HepG2 (cell line): ENCODE measurements around the gene PMEL. TPM values are rescaled to one million over a fixed set of nuclear protein-coding genes. Genes with fewer than 3 reads are reported as not detected.

Experiments
- ARNT ChIP-seq: fragments of 450-650 bp; IDR thresholded peaks from 2 replicates; pipeline ENCODE4 v1.6.1; 2017
- ARNTL ChIP-seq: sonication (generic); formaldehyde crosslinking; IDR thresholded peaks from 2 replicates; pipeline ENCODE4 v1.4.0; 2020; ENCODE audit warnings: mild to moderate bottlenecking, missing genetic modification reagents
- CEBPG ChIP-seq: IDR thresholded peaks from 2 replicates; pipeline ENCODE4 v1.6.1; 2016
- EHMT2 ChIP-seq: fragments of 200-600 bp; sonication (generic); IDR thresholded peaks from 2 replicates; pipeline ENCODE4 v1.7.0; 2017; ENCODE audit warnings: antibody characterized with exemption, low read depth, low read length, borderline replicate concordance
- MED8 ChIP-seq: sonication (generic); formaldehyde crosslinking; IDR thresholded peaks from 2 replicates; pipeline ENCODE4 v1.8.1; 2023; ENCODE audit warnings: mild to moderate bottlenecking, missing genetic modification reagents; ENCODE audit not compliant: insufficient replicate concordance
- SAFB2 ChIP-seq: sonication (generic); formaldehyde crosslinking; IDR thresholded peaks from 2 replicates; pipeline ENCODE4 v1.5.1; 2020; ENCODE audit warnings: missing genetic modification reagents, low read depth, mild to moderate bottlenecking, borderline replicate concordance
- YEATS2 ChIP-seq: sonication (generic); formaldehyde crosslinking; IDR thresholded peaks from 2 replicates; pipeline ENCODE4 v1.4.0; 2020; ENCODE audit warnings: missing genetic modification reagents, borderline replicate concordance
- ZNF121 ChIP-seq: sonication (generic); formaldehyde crosslinking; IDR thresholded peaks from 2 replicates; pipeline ENCODE4 v1.5.0; 2020; ENCODE audit warnings: mild to moderate bottlenecking, missing genetic modification reagents
- ZNF207 ChIP-seq: fragments of 450-650 bp; IDR thresholded peaks from 2 replicates; pipeline ENCODE4 v1.6.1; 2016; ENCODE audit warnings: antibody characterized with exemption, borderline replicate concordance
- ZNF292 ChIP-seq: sonication (generic); formaldehyde crosslinking; IDR thresholded peaks from 2 replicates; pipeline ENCODE4 v1.8.1; 2022; ENCODE audit warnings: mild to moderate bottlenecking, low read depth, missing genetic modification reagents, borderline replicate concordance
- ZNF335 ChIP-seq: sonication (generic); formaldehyde crosslinking; IDR thresholded peaks from 2 replicates; pipeline ENCODE4 v1.4.0; 2020; ENCODE audit warnings: missing genetic modification reagents
- ZNF577 ChIP-seq: sonication (generic); formaldehyde crosslinking; IDR thresholded peaks from 2 replicates; pipeline ENCODE4 v1.4.0; 2020; ENCODE audit warnings: mild to moderate bottlenecking, low read depth, missing genetic modification reagents, borderline replicate concordance
- ZNF878 ChIP-seq: sonication (generic); formaldehyde crosslinking; IDR thresholded peaks from 2 replicates; pipeline ENCODE4 v1.8.1; 2023; ENCODE audit warnings: mild to moderate bottlenecking, missing genetic modification reagents, moderate library complexity
- ZSCAN9 ChIP-seq: IDR thresholded peaks from 2 replicates; pipeline ENCODE4 v1.6.1; 2016; ENCODE audit warnings: borderline replicate concordance
- polyA plus RNA-seq, 8 experiments: library from polyadenylated mRNA; depleted of rRNA in 3 of 8; stranded (reverse) in 7 of 8; unstranded in 1 of 8; fragments of >200 nt; fragmentation: Illumina TruSeq in 4 of 8; extraction: Trizol in 4 of 8; gene quantifications; 2 replicates each; pipeline versions ENCODE4 v1.2.1 to v1.2.3, GENCODE V29; 2011 to 2016; ENCODE audit warnings: low read depth in 4 of 8, missing spikeins in 1 of 8, mixed read lengths in 1 of 8; ENCODE audit not compliant: insufficient read depth in 1 of 8
- total RNA-seq, 5 experiments: library from RNA; depleted of rRNA; stranded (reverse); fragments of >200 nt; fragmentation: Illumina TruSeq; extraction: Trizol; gene quantifications; 2 replicates each; pipeline ENCODE4 v1.2.3, GENCODE V29; 2016; ENCODE audit warnings: low read depth in 1 of 5
- TF ChIP-seq, protein P1 (sequence below): IDR thresholded peaks from 2 replicates; pipeline ENCODE4 v1.6.1; 2016; ENCODE audit warnings: mild to moderate bottlenecking, missing biosample characterization, missing genetic modification reagents
- TF ChIP-seq, protein P2 (sequence below), 2 experiments: sonication (generic) in 1 of 2; formaldehyde crosslinking in 1 of 2; IDR thresholded peaks; 2 replicates each; pipeline versions ENCODE4 v1.4.0 to v1.6.1; 2018 to 2020; ENCODE audit warnings: missing genetic modification reagents in 2 of 2, borderline replicate concordance in 1 of 2, low read depth in 1 of 2, mild to moderate bottlenecking in 1 of 2, missing biosample characterization in 1 of 2
- TF ChIP-seq, protein P3 (sequence below): IDR thresholded peaks from 2 replicates; pipeline ENCODE4 v1.6.1; 2012; ENCODE audit warnings: low read depth, low read length, improper control_type of control experiment
- TF ChIP-seq, protein P4 (sequence below): sonication (generic); formaldehyde crosslinking; IDR thresholded peaks from 2 replicates; pipeline ENCODE4 v1.9.0; 2022; ENCODE audit warnings: missing genetic modification reagents, mild to moderate bottlenecking, borderline replicate concordance

The PMEL gene
- total and polyA plus RNA-seq, 2 of the 13 experiments (the other 11 are each of a cell fraction or from before 2014, with no cell fraction given) = 0.49 to 3.3 TPM

DNA sequence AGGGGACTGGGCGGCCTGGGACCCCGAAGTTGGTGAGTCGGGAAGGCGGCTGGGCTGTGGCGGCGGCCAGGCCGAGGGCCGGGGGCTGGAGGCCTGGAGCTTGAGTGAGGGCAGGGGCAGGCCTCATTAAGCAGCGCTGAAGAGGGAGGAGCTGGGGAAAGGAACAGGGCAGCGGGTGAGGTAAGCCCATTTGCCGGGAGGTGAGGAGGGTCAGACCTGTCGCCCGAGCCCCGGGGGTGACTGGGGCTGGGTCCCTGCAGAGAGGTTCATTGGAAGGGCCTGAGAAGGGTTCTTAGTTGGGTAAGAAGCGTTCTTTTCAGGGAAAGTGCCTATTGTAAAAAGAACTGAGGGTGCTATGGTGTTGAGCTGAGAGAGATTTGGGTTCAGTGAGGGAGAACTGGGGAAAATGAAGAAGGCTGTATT is 8.5 kb upstream of the PMEL start (continued):
- TF ChIP-seq, protein P1, sequence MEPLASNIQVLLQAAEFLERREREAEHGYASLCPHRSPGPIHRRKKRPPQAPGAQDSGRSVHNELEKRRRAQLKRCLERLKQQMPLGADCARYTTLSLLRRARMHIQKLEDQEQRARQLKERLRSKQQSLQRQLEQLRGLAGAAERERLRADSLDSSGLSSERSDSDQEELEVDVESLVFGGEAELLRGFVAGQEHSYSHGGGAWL (CRISPR knock-in tag) = peak; percentile 11; the same call in 1 of the 2 replicates
- TF ChIP-seq ZNF335 (CRISPR knock-in tag) = no peak
- no peak for TF ChIP-seq ZSCAN9
- no peak for TF ChIP-seq ARNT
- no peak for TF ChIP-seq EHMT2
- TF ChIP-seq CEBPG (CRISPR knock-in tag) = no peak
- TF ChIP-seq ZNF577 = no peak
- no peak for TF ChIP-seq MED8 (CRISPR knock-in tag)
- no peak for TF ChIP-seq ZNF292
- TF ChIP-seq YEATS2 = no peak
- no peak for TF ChIP-seq ARNTL
- peak; percentile 33; the same call in 1 of the 2 replicates for TF ChIP-seq SAFB2 (CRISPR knock-in tag)
- TF ChIP-seq, protein P2, sequence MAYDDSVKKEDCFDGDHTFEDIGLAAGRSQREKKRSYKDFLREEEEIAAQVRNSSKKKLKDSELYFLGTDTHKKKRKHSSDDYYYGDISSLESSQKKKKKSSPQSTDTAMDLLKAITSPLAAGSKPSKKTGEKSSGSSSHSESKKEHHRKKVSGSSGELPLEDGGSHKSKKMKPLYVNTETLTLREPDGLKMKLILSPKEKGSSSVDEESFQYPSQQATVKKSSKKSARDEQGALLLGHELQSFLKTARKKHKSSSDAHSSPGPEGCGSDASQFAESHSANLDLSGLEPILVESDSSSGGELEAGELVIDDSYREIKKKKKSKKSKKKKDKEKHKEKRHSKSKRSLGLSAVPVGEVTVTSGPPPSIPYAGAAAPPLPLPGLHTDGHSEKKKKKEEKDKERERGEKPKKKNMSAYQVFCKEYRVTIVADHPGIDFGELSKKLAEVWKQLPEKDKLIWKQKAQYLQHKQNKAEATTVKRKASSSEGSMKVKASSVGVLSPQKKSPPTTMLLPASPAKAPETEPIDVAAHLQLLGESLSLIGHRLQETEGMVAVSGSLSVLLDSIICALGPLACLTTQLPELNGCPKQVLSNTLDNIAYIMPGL (CRISPR knock-in tag; IDR thresholded peaks at IDR 0.05; ENCODE audit: borderline replicate concordance in 1 of 2, low read depth in 1 of 2) = peak in 1 of 2 experiments; percentile 71; a peak in 2 of 4 replicates
- no peak; the same call in 1 of the 2 replicates for TF ChIP-seq ZNF878 (CRISPR knock-in tag)
- no peak for TF ChIP-seq ZNF121 (CRISPR knock-in tag)
- TF ChIP-seq, protein P3, sequence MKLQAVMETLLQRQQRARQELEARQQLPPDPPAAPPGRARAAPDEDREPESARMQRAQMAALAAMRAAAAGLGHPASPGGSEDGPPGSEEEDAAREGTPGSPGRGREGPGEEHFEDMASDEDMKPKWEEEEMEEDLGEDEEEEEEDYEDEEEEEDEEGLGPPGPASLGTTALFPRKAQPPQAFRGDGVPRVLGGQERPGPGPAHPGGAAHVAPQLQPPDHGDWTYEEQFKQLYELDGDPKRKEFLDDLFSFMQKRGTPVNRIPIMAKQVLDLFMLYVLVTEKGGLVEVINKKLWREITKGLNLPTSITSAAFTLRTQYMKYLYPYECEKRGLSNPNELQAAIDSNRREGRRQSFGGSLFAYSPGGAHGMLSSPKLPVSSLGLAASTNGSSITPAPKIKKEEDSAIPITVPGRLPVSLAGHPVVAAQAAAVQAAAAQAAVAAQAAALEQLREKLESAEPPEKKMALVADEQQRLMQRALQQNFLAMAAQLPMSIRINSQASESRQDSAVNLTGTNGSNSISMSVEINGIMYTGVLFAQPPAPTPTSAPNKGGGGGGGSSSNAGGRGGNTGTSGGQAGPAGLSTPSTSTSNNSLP = no peak
- no peak for TF ChIP-seq ZNF207
- TF ChIP-seq, protein P4, sequence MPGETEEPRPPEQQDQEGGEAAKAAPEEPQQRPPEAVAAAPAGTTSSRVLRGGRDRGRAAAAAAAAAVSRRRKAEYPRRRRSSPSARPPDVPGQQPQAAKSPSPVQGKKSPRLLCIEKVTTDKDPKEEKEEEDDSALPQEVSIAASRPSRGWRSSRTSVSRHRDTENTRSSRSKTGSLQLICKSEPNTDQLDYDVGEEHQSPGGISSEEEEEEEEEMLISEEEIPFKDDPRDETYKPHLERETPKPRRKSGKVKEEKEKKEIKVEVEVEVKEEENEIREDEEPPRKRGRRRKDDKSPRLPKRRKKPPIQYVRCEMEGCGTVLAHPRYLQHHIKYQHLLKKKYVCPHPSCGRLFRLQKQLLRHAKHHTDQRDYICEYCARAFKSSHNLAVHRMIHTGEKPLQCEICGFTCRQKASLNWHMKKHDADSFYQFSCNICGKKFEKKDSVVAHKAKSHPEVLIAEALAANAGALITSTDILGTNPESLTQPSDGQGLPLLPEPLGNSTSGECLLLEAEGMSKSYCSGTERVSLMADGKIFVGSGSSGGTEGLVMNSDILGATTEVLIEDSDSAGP (CRISPR knock-in tag) = peak; percentile 77; the same call in 1 of the 2 replicates
